GM21390 (cell line): ENCODE results near the gene VAMP5.
"Not testable (repeated sequence)": the region's sequence is repeated elsewhere in the genome, so short reads cannot be mapped to it uniquely, and the experiment has no call there.

Source experiments
- ATAC-seq: cut with Tn5 transposase; IDR thresholded peaks from one replicate; pipeline ENCODE4 v1.9.1; 2021; ENCODE audit not compliant: unreplicated experiment

Gene VAMP5

GRCh38 chr2:85549826-85550225 is 34.4 kb upstream of the VAMP5 start:
- ATAC-seq: no peak

- ATAC-seq: no peak
Observed at GRCh38 chr2:85550486-85550885, 33.7 kb upstream of the VAMP5 start.

GRCh38 chr2:85551698-85552678 is 32.2 kb upstream of the VAMP5 start:
- peak; percentile 80 for ATAC-seq

- ATAC-seq: no peak
Observed at GRCh38 chr2:85553184-85553583, 31.0 kb upstream of the VAMP5 start.

- ATAC-seq: no peak
Observed at GRCh38 chr2:85554980-85555612, 29.1 kb upstream of the VAMP5 start.

GRCh38 chr2:85557130-85557529 is 27.1 kb upstream of the VAMP5 start:
- ATAC-seq: no peak

- ATAC-seq: no peak
Observed at GRCh38 chr2:85558160-85558559, 26.1 kb upstream of the VAMP5 start.

GRCh38 chr2:85560403-85560726 is 23.9 kb upstream of the VAMP5 start:
- not testable (repeated sequence) for ATAC-seq

- peak; percentile 10 for ATAC-seq
Observed at GRCh38 chr2:85560812-85561279, 23.4 kb upstream of the VAMP5 start.

GRCh38 chr2:85561280-85562212 is 22.7 kb upstream of the VAMP5 start, which contains the start of gene GGCX:
Gene GGCX (minus strand): TSS chr2:85561493. CDS start chr2:85561428, 65 bp downstream.
- ATAC-seq: peak; percentile 90

- ATAC-seq: no peak
Observed at GRCh38 chr2:85564144-85564563, 20.1 kb upstream of the VAMP5 start.

GRCh38 chr2:85566265-85566664 is 18.0 kb upstream of the VAMP5 start:
- ATAC-seq: no peak

- no peak for ATAC-seq
Observed at GRCh38 chr2:85575739-85576138, 8.5 kb upstream of the VAMP5 start.

- ATAC-seq: no peak
Observed at GRCh38 chr2:85577063-85577385, 7.2 kb upstream of the VAMP5 start.

- peak; percentile 73 for ATAC-seq
Observed at GRCh38 chr2:85577386-85578242, 6.6 kb upstream of the VAMP5 start, which contains the start of gene VAMP8. Gene VAMP8 (plus strand): TSS chr2:85577586. CDS start chr2:85577647, 61 bp downstream.

- peak; percentile 44 for ATAC-seq
Observed at GRCh38 chr2:85578243-85579180, 5.7 kb upstream of the VAMP5 start.

GRCh38 chr2:85579266-85579935 is 4.8 kb upstream of the VAMP5 start:
- ATAC-seq: no peak

GRCh38 chr2:85580206-85580605 is 4.0 kb upstream of the VAMP5 start:
- ATAC-seq: no peak
